Measurements from ENCODE around the gene TRIO. TPM values are rescaled to one million over a fixed set of nuclear protein-coding genes. Genes with fewer than 3 reads are reported as not detected.
A peak's percentile ranks its signal among the peaks of the same experiment; 100 is the strongest.

Gene TRIO
- total and polyA plus RNA-seq, 7 donors, result 18.5 to 77.5 (median 35.0) TPM

DNA sequence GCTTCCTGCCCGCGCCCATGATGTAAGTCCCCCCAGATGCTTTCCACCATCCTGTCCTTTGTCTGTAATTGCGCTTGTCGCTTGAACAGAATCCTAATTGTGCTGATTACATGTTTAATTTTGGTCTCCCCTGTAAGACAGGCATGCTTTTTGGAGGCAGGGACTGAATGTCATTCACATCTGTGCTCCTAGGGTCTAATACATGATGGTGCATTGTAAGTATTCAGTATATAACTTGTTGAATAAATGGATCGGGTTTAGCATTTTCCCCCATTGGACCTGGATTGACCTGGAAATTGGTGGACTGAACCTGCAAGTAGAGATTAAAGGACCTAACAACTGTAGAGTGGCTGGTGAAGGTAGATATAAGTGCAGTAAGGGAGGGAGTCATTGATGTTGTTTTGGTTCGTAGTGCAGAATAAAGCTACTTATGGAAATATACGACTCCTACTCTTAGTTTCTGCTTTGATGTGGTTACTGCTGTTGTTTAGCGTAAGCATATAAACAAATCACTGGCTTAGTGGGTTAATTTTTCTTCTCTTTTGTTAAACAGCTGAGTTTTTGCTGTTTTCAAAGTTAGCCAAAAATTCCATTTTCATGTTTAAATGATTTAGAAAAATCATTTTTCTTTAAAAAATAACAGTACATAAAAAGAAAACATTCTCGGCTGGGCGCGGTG, 57.3 kb downstream of the TRIO start:
- WGBS, 3 donors, result 64 to 69% (median 69%) methylated on average over 11 of the region's 11 CpGs
- DNase-seq, result no peak
- Histone ChIP-seq H3K36me3 (ENCODE audit: insufficient read depth in 1 of 2, low read depth in 1 of 2) (no peaks in the 10 kb centered on the region), H3K4me1 (peaks cover 77% of the 10 kb centered on the region), H3K27me3 (ENCODE audit: insufficient read depth in 3 of 3, low read length in 2 of 3) (no peaks in the 10 kb centered on the region), H3K27ac (peak overlapping the region; percentile 67), H3K4me3 (no peak overlapping the region), H3K9me3 (no peaks in the 10 kb centered on the region)
- no peak for ATAC-seq
- intact Hi-C loops (cut with DNase I), result no loop called here
- no peak for TF ChIP-seq CTCF (IDR thresholded peaks at IDR 0.05)

GRCh38 chr5:14201325-14202045, 58.3 kb downstream of the TRIO start:
- Histone ChIP-seq H3K36me3 (ENCODE audit: insufficient read depth in 1 of 2, low read depth in 1 of 2) (no peaks in the 10 kb centered on the region), H3K4me3 (no peak overlapping the region), H3K27ac (no peak overlapping the region), H3K4me1 (peaks cover 81% of the 10 kb centered on the region), H3K27me3 (ENCODE audit: insufficient read depth in 3 of 3, low read length in 2 of 3) (no peaks in the 10 kb centered on the region), H3K9me3 (no peaks in the 10 kb centered on the region)
- intact Hi-C loops (cut with DNase I), result no loop called here
- DNase-seq (no peak), ATAC-seq (no peak)
- 81 to 82% (median 81%) methylated on average over 4 to 7 of the region's 7 CpGs for WGBS, 3 donors
- no peak for TF ChIP-seq CTCF (IDR thresholded peaks at IDR 0.05)

GRCh38 chr5:14202462-14202861, 59.3 kb downstream of the TRIO start:
- H3K27me3 ChIP-seq (ENCODE audit: insufficient read depth in 3 of 3, low read length in 2 of 3), result no peaks in the 10 kb centered on the region
- H3K27ac ChIP-seq, result peak overlapping the region; percentile 57
- DNase-seq, result no peak
- H3K9me3 ChIP-seq, result no peaks in the 10 kb centered on the region
- H3K4me3 ChIP-seq, result no peak overlapping the region
- H3K4me1 ChIP-seq, result peaks cover 74% of the 10 kb centered on the region
- intact Hi-C loops (cut with DNase I), result no loop called here
- no peaks in the 10 kb centered on the region for H3K36me3 ChIP-seq (ENCODE audit: insufficient read depth in 1 of 2, low read depth in 1 of 2)
- WGBS, 3 donors, result 61 to 65% (median 61%) methylated on average over 6 of the region's 6 CpGs
- no peak for ATAC-seq
- no peak for TF ChIP-seq CTCF (IDR thresholded peaks at IDR 0.05)

- intact Hi-C loops (cut with DNase I), result no loop called here
- peak in 1 of 4 donors; percentile 10 for ATAC-seq
- Histone ChIP-seq H3K27me3 (ENCODE audit: insufficient read depth in 3 of 3, low read length in 2 of 3) (no peaks in the 10 kb centered on the region), H3K9me3 (no peaks in the 10 kb centered on the region), H3K4me1 (peaks cover 75% of the 10 kb centered on the region), H3K36me3 (ENCODE audit: insufficient read depth in 1 of 2, low read depth in 1 of 2) (no peaks in the 10 kb centered on the region), H3K4me3 (no peak overlapping the region), H3K27ac (peak overlapping the region; percentile 57)
- no peak for TF ChIP-seq CTCF (IDR thresholded peaks at IDR 0.05)
- WGBS, 3 donors, result 30 to 45% (median 31%) methylated on average over 6 of the region's 6 CpGs
- no peak for DNase-seq
Measured at GRCh38 chr5:14204011-14204670, 61.0 kb downstream of the TRIO start.

Measured in psoas muscle (tissue), 8 donors.